Spleen (tissue), 11 donors: ENCODE data around the gene GBE1. TPM values are rescaled to one million over a fixed set of nuclear protein-coding genes. Genes with fewer than 3 reads are reported as not detected.

Experiments
- DNase-seq: peaks from one replicate; pipeline ENCODE4 v3.0.0-alpha.2; 2020
- H3K27ac ChIP-seq, 8 donors: fragments of 200-600 bp; sonication (generic) in 7 of 8; 1 replicate in 4 of 8; 2 replicates in 4 of 8; pipeline versions ENCODE4 v1.5.0 to v1.8.0; 2016 to 2021; ENCODE audit warnings: inconsistent platforms in 4 of 8, mild to moderate bottlenecking in 4 of 8, moderate library complexity in 1 of 8
- H3K27me3 ChIP-seq, 7 donors: fragments of 200-600 bp; sonication (generic) in 6 of 7; replicated peaks in 1 of 7; 1 replicate in 4 of 7; 2 replicates in 3 of 7; pipeline versions ENCODE4 v1.5.0 to v1.8.0; 2016 to 2021; ENCODE audit warnings: inconsistent platforms in 3 of 7, mild to moderate bottlenecking in 1 of 7
- H3K36me3 ChIP-seq, 6 donors: fragments of 200-600 bp; sonication (generic) in 5 of 6; 1 replicate in 4 of 6; 2 replicates in 2 of 6; pipeline versions ENCODE4 v1.5.0 to v1.8.0; 2016 to 2021; ENCODE audit warnings: inconsistent platforms in 2 of 6
- H3K4me1 ChIP-seq, 6 donors: fragments of 200-600 bp; sonication (generic) in 5 of 6; 1 replicate in 3 of 6; 2 replicates in 3 of 6; pipeline versions ENCODE4 v1.5.0 to v1.8.0; 2016 to 2021; ENCODE audit warnings: inconsistent platforms in 3 of 6
- H3K4me3 ChIP-seq, 8 donors: fragments of 200-600 bp; sonication (generic) in 7 of 8; 1 replicate in 4 of 8; 2 replicates in 4 of 8; pipeline versions ENCODE4 v1.5.0 to v1.8.0; 2016 to 2021; ENCODE audit warnings: inconsistent platforms in 4 of 8, mild to moderate bottlenecking in 4 of 8, moderate library complexity in 2 of 8
- H3K9me3 ChIP-seq, 8 donors: fragments of 200-600 bp; sonication (generic) in 7 of 8; 1 replicate in 4 of 8; 2 replicates in 4 of 8; pipeline versions ENCODE4 v1.5.0 to v1.8.0; 2016 to 2021; ENCODE audit warnings: inconsistent platforms in 4 of 8
- CTCF ChIP-seq, 11 experiments: fragments of 200-600 bp in 7 of 11; fragments of 450-650 bp in 4 of 11; sonication (generic) in 4 of 11; IDR thresholded peaks in 8 of 11; conservative IDR thresholded peaks in 3 of 11; 1 replicate in 7 of 11; 2 replicates in 4 of 11; pipeline versions ENCODE4 v1.4.0 to v1.8.0; 2016 to 2021; ENCODE audit warnings: antibody characterized with exemption in 11 of 11, inconsistent platforms in 4 of 11, mild to moderate bottlenecking in 1 of 11
- POLR2A ChIP-seq, 3 donors: fragments of 450-650 bp; IDR thresholded peaks; one replicate each; pipeline ENCODE4 v1.5.1; 2017; ENCODE audit warnings: antibody characterized with exemption in 3 of 3, mild to moderate bottlenecking in 1 of 3
- POLR2AphosphoS5 ChIP-seq, 3 donors: sonication (generic); formaldehyde crosslinking; IDR thresholded peaks; one replicate each; pipeline ENCODE4 v1.5.1; 2017; ENCODE audit warnings: antibody characterized with exemption in 3 of 3
- WGBS, 5 donors: extraction: QIAGEN DNeasy Blood & Tissue Kit in 3 of 5; methylation state at CpG; one replicate each; pipeline versions ENCODE4 v1.1.5 to v1.1.7; 2013 to 2018; 5-methylcytosine and 5-hydroxymethylcytosine counted together
- intact Hi-C: fragments of 100-400 bp; cut with DNase I; formaldehyde crosslinking; loops from one replicate; pipeline ENCODE4 v1.15.0; 2023; ENCODE audit warnings: low total_unique reads
- polyA plus RNA-seq, 3 donors: library from polyadenylated mRNA; stranded (reverse); fragments of 200-250 nt; gene quantifications; one replicate each; pipeline ENCODE4 v1.2.1, GENCODE V29; 2013
- total RNA-seq, 7 donors: library from RNA; depleted of rRNA in 3 of 7; stranded (reverse); fragments of >200 nt in 3 of 7; fragmentation: NEBNext Ultra II Directional in 4 of 7; extraction: Animal tissue kit (Norgen Biotek cat#: 25700) in 4 of 7; gene quantifications; one replicate each; pipeline versions ENCODE4 v1.1.0 to v1.2.1, GENCODE V29; 2016 to 2021
- donor health status: healthy with polysubstance abuse.
- donor health status: DM: no; HTN: no; CAD: no; lungs with moderate emphysema.
- donor health status: DM: no; HTN: no; CAD: no.
- donor health status: Bipolar disorder and iron deficiency.
- donor health status: healthy.
- donor health status: DM: no; HTN: no; CAD: no.
- donor health status: DM: yes; HTN: yes; CAD: no.

Gene GBE1
- total and polyA plus RNA-seq, 10 donors = 5.0 to 34.3 (median 21.5) TPM

- H3K36me3 ChIP-seq = no peaks in the 10 kb centered on the region
- intact Hi-C loops = no loop called here
- no peak overlapping the region for H3K27ac ChIP-seq
- no peak for DNase-seq
- no peak for TF ChIP-seq POLR2A (IDR thresholded peaks at IDR 0.05)
- no peak for TF ChIP-seq POLR2AphosphoS5 (IDR thresholded peaks at IDR 0.05)
- TF ChIP-seq CTCF (IDR thresholded peaks at IDR 0.05 in 8 of 11, conservative IDR thresholded peaks at IDR 0.05 in 3 of 11) = no peak
- WGBS, 5 donors = 83 to 94% (median 87%) methylated on average over 3 of the region's 3 CpGs
- H3K4me3 ChIP-seq = no peak overlapping the region
- H3K9me3 ChIP-seq = no peaks in the 10 kb centered on the region
- no peaks in the 10 kb centered on the region for H3K4me1 ChIP-seq
- H3K27me3 ChIP-seq = no peaks in the 10 kb centered on the region
These were observed 297.7 kb downstream of the GBE1 start for GRCh38 chr3:81463781-81464180.

- no peaks in the 10 kb centered on the region for H3K9me3 ChIP-seq
- H3K4me1 ChIP-seq = no peaks in the 10 kb centered on the region
- H3K36me3 ChIP-seq = no peaks in the 10 kb centered on the region
- TF ChIP-seq POLR2AphosphoS5 (IDR thresholded peaks at IDR 0.05) (no peak), CTCF (IDR thresholded peaks at IDR 0.05 in 8 of 11, conservative IDR thresholded peaks at IDR 0.05 in 3 of 11) (no peak), POLR2A (IDR thresholded peaks at IDR 0.05) (no peak)
- H3K4me3 ChIP-seq = no peak overlapping the region
- H3K27ac ChIP-seq = no peak overlapping the region
- 55 to 72% (median 57%) methylated on average over 4 of the region's 4 CpGs for WGBS, 5 donors
- no peaks in the 10 kb centered on the region for H3K27me3 ChIP-seq
- DNase-seq = no peak
- intact Hi-C loops = no loop called here
These were observed 298.5 kb downstream of the GBE1 start for GRCh38 chr3:81462921-81463320.

- no peak for DNase-seq
- H3K9me3 ChIP-seq = no peaks in the 10 kb centered on the region
- H3K27ac ChIP-seq = no peak overlapping the region
- H3K36me3 ChIP-seq = no peaks in the 10 kb centered on the region
- intact Hi-C loops = no loop called here
- TF ChIP-seq POLR2A (IDR thresholded peaks at IDR 0.05) (no peak), POLR2AphosphoS5 (IDR thresholded peaks at IDR 0.05) (no peak), CTCF (IDR thresholded peaks at IDR 0.05 in 8 of 11, conservative IDR thresholded peaks at IDR 0.05 in 3 of 11) (no peak)
- H3K27me3 ChIP-seq = no peaks in the 10 kb centered on the region
- no peak overlapping the region for H3K4me3 ChIP-seq
- H3K4me1 ChIP-seq = no peaks in the 10 kb centered on the region
These were observed 301.7 kb downstream of the GBE1 start for GRCh38 chr3:81459733-81460132.

GRCh38 chr3:81452418-81452817 is 309.0 kb downstream of the GBE1 start:
- H3K4me3 ChIP-seq = no peak overlapping the region
- TF ChIP-seq POLR2A (IDR thresholded peaks at IDR 0.05) (no peak), CTCF (IDR thresholded peaks at IDR 0.05 in 8 of 11, conservative IDR thresholded peaks at IDR 0.05 in 3 of 11) (no peak), POLR2AphosphoS5 (IDR thresholded peaks at IDR 0.05) (no peak)

More at GRCh38 chr3:81452418-81452817, 309.0 kb downstream of the GBE1 start:
- H3K27ac ChIP-seq = no peak overlapping the region
- no peaks in the 10 kb centered on the region for H3K4me1 ChIP-seq
- no peaks in the 10 kb centered on the region for H3K27me3 ChIP-seq
- DNase-seq = no peak
- no peaks in the 10 kb centered on the region for H3K9me3 ChIP-seq
- intact Hi-C loops = no loop called here
- no peaks in the 10 kb centered on the region for H3K36me3 ChIP-seq
